GM19238 (cell line): ENCODE data around the gene DNMBP.
"Not testable (repeated sequence)": the region's sequence is repeated elsewhere in the genome, so short reads cannot be mapped to it uniquely, and the experiment has no call there.

ENCODE experiments used
- DNase-seq: peaks from one replicate; pipeline ENCODE4 v3.0.0; 2011; ENCODE audit warnings: low spot score; ENCODE audit not compliant: insufficient read length

DNMBP gene

GRCh38 chr10:99952799-99953198 is 56.9 kb downstream of the DNMBP start:
- no peak for DNase-seq

DNA sequence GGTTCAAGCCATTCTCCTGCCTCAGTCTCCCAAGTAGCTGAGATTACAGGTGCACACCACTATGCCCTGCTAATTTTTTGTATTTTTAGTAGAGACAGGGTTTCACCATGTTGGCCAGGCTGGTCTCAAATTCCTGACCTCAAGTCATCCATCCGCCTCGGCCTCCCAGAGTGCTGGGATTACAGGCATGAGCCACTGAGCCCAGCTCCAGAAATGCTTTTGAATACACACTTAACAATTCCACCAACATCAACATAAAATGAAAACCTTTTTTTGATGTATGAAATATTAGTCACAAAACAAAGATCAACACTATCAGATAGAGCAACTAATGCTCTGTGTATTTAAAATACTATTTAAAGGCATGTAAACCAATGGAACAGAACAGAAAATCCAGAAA is 63.7 kb downstream of the DNMBP start:
- DNase-seq, result not testable (repeated sequence)

DNA sequence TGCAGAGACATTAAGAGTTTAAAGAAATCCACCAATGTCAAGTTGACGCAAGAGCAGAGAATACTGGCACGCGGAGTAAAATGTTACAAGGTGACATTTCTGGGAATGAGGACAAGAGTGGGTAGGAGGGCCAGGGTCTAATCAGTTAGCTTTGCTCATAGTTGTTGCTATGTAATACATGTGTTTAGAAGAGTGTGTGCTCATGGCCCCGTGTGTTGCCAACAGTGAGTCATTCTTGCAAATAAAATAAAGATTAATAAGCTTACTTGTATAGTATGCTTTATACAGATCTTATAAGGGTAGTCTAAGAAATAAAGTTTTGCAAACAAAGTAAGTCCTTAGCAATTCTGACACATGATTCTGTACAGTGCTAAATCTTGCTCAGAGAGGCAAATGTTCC is 64.5 kb downstream of the DNMBP start:
- DNase-seq, result no peak

DNA sequence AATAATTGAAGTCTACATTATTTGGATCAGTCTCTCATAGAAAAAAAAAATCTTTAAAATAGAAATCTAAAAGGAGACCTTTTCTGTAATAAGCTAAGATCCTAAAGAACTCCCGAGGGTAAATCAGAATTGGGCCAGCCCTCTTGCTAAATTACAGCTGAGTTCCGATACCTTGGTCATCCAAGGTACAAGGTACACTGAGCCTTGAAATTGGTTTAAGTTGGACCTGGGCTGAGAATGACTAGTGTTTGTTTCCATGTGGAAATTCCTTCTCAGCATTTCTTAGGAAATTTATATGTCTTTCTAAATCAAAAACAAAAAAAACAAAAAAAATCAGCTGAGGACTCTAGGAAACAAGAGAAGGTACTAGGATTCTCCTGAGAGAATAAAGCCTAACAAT is 64.9 kb downstream of the DNMBP start:
- no peak for DNase-seq

DNA sequence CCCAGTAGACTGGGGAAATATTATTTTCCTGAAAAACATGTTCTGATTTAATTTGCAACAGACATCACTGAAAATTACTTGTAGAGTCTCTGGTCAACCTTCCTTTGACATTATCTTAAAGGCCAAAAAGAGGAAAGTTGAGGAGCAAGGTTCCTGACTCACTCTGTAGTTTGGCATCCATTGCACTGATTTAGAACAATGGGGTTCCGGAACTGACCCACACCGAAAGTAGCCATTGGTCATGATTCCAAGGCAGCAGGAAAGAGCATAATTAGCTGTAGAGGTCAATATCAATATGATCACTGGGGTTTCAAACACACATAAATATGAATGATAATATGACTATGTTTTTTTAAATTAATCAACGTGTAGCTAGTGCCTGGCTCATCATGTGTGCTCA is 65.8 kb downstream of the DNMBP start:
- no peak for DNase-seq

DNA sequence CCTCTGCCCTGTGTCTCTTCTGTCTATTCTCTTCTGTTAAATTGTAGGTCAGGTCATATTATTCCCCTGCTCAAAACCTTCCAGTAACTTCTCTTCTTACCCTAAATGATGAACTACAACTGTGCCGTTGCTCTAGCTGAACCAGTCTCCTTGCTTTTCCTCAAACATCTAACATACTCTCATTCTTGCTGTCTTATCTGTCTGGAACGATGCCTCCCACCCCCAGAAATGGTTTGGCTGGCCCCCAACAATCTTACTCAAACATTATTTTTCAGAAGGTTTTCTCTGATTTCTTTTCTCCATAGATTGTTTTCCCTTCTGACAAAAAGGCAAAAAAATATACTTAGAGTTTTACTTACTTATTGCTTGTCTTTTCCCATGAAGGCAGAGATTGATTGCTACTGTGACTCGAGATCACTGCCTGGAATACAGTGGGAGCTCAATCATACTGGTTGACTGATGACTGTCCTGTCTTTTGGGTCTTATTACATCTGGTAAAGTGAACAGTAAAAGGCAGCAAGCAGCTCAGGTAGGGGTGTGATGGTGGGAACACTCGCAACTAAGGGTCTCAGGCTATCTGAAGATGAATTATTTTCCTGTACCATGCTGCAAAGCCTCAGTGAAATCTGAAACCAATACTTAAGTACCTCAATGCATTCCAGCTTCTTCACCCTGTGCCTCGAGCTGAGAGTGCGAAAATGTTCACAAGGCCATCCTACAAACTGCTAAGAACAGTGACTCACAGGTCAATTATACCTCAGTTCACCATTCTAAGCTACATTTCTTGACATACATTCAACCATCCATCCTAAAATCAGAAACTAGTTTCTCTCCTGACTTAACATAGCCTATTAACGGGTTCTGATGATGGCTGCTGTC is 67.6 kb downstream of the DNMBP start:
- DNase-seq, result no peak

DNA sequence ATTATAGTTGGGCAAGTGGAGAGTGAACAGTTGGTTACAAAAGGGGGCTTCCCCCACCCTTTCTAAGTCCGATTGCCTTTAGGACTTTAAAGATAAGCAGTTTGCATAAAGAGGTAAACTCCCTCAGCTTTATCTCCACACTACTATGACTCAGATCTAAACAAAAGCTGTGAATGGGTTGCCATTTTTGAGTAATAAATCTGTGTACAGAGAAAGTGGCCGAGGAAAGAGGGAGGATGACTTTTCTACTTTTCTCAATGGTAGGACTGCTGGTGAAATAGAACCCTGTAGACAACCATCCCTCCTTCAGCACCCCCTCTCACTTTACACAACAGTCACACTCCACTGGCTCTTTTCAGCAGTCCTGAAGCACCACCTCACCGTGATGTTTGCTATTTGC is 71.2 kb downstream of the DNMBP start:
- DNase-seq, result peak; percentile 25

GRCh38 chr10:99937630-99938029 is 72.1 kb downstream of the DNMBP start:
- DNase-seq, result no peak

DNA sequence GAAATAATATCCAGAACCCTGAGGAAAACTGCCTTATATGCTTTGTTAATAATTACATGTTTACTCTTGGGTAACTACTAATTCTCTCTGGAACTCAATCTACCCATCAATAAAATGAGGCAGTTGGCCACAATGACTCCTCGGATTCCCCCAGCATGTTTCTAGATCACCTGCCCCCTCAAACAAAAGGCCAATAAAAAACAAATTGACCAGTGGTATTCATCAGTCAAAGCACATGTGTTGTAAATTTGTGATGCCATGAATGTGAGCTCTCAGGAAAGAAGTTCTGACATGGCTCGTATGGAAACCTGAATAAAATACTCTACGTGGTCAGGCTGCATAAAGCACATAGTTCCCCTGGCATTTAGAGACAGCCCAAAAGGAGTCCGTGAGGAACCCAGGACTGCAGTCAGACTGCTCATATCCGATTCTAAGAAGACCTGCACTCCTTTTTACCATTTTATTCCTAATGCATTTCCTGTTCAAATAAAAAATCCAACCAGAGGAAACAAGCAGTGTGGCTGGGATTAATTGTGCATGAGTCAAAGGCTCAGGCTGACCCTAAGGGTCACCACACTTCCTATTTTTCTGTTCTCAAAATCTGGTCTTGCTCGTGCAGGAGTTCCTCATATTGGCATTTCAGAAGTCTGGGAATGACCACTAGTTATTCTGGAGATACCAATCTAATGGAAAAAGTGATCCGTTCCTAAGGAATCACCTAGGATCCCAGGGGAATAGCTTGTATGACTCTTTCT is 77.4 kb downstream of the DNMBP start:
- DNase-seq, result not testable (repeated sequence)

DNA sequence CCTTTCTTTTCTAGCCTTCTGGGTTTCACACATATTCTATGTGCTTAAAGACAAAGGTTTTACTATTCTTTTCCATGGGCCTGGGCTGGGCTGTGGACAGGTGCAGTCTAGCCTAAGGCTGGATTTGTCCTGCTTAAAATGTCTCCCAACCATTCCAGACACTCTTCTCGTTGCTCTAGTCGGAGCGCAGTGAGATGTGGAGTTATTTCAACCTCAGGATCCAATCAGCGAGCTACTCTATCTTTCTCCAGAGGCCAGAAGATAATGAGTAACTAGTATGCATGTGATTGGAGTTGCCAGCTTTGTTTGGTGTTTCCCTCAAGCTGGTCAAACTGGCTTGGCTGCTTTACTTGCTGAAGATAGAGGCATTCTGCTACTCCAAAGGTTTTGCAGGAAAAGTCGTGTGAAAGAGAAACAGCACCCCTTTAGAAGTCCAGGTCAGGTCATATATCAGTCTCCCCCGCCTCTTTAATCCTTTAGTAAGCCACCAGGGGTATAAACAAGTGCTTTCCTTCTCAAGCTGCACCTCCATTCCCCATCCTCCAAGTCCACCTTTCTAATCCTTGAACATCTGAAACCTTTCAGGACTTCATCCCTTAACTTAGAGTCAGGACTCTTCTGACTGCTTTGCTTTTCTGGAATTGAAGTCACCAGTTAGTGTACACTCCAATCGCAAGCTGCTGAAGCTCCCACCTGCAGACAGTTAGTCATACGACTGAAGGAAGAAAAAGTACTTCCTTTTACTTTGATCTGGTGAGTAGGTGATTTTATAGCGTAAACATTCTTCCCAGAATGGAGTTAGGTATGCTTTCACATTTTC is 78.8 kb downstream of the DNMBP start:
- no peak for DNase-seq

DNA sequence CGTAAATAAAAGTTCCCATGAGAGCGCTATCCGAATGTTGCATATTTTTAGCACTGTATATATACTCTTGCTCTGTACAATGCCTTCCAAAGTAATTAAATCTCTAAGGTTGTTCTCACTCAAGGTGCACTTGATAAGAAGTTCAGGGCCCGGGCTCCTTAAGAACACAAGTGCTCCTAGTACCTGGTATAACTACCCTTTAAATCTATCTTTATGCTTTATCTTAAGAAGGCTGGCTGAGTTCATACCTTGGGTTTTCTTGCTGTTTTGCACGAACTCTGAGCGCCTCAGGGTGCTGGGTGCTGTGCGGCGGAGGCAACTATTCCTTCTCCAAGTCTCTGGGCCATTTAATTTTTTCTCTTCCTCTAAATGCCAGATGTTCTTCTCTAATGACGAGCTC is 80.4 kb downstream of the DNMBP start:
- DNase-seq, result no peak

DNA sequence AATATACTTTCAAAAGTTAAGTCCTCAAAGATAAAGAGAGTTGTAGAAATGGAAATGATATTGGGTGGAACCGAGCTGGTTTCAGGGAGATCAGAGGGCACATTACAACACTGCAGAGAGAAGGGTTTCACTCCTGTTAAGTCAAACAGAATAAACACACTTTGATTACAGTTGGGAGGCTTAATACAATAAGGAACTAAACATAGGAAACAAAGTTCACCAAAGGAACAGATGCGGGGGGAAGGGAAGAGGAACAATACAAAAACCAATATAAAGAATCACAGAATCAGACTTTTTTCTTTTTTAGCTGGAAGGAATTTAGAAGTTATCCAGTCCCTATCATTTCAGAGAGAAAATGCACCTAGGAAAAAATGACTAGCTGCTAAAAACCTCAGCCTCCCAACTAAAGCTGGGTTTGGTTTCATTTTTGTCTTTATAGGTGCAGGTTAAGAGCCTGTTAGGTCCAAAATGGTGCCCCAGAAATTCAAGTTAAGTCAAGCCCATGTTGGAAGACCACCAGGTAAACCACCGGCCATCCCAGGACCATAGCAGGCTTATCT is 81.9 kb downstream of the DNMBP start:
- no peak for DNase-seq

DNA sequence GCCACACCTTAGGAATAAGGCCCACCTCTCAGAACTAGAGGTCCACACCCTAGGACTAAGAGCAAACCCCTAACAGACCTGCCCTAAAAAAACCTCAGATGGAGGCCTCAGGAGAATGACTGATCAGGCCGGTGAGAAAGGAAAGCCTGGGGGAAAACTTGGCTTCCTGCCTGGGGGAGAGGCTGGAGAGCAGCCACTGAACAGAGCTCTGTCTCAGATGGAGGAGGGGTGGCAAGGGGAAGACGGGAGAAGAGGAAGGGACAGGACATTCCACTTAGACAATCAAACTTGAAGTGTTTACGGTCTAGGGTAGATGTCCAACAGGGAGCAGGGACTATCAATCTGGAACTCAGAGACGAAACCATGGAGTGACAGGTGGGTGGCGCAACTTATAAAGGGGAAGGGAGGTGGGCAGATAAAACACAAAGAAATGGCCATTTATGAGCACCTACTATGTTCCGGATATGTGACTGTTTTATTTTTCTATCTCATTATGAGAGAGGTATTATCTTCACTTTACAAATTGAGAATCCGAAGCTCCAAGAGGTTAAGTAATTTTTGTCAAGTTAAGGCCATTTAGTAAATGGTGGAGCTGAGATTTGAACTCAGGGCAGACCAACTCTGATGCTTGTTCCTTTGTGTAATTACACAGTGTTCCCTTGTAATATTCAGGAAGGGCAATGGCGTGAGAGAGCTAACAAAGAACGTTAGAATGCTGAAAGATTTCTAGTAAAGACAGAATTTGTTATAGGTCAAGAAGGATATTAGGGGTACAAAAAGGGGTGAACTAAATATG is 82.6 kb downstream of the DNMBP start:
- DNase-seq, result no peak

DNA sequence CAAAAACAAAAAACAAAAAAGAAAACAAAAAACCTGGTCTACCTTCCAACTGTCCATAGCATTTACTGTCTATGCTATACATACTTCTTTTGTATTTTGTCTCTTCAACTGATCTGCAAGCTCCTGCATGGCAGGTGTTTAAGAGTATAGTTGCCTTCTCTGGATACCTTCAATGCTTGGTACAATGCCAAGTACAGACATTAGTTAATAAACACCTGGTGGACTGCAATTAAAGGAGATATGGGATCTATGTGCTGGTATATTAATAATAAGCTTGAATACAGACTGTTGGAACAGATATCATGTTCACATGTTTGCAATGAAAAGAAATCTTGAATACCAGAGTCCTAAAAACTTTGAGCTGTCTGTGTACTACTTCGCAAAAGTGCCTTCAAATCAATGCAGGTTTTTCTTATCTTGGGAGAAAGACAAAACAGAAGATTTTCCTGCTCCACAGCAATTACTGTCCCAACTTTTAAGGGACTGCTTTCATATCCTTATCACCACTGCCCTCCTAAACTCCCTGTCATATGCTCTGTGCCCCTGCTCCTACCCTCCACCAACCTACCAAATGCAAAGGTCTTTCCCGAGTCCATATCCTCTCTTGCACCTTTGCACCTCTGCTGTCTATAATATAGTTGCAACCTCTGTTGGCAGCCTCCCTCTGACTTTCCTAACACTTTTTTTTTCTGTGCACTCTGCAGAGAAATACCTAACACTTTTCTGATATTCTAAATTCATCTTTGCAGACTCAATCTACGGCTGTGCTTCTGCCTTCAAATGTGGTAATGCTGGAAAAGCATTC is 85.1 kb downstream of the DNMBP start:
- DNase-seq, result no peak

GRCh38 chr10:99921948-99922347 is 87.8 kb downstream of the DNMBP start:
- no peak for DNase-seq

- no peak for DNase-seq
Observed at GRCh38 chr10:99920901-99921300, 88.8 kb downstream of the DNMBP start.

- DNase-seq, result no peak
Observed at GRCh38 chr10:99920486-99920885, 89.3 kb downstream of the DNMBP start.

GRCh38 chr10:99917963-99918825 is 91.6 kb downstream of the DNMBP start:
- DNase-seq, result no peak

GRCh38 chr10:99916776-99917175 is 93.0 kb downstream of the DNMBP start:
- DNase-seq, result no peak
